Measurements from ENCODE around the gene UACA.
A peak's percentile ranks its signal among the peaks of the same experiment; 100 is the strongest.
"Not testable (repeated sequence)": the region's sequence is repeated elsewhere in the genome, so short reads cannot be mapped to it uniquely, and the experiment has no call there.

The UACA gene, protein sequence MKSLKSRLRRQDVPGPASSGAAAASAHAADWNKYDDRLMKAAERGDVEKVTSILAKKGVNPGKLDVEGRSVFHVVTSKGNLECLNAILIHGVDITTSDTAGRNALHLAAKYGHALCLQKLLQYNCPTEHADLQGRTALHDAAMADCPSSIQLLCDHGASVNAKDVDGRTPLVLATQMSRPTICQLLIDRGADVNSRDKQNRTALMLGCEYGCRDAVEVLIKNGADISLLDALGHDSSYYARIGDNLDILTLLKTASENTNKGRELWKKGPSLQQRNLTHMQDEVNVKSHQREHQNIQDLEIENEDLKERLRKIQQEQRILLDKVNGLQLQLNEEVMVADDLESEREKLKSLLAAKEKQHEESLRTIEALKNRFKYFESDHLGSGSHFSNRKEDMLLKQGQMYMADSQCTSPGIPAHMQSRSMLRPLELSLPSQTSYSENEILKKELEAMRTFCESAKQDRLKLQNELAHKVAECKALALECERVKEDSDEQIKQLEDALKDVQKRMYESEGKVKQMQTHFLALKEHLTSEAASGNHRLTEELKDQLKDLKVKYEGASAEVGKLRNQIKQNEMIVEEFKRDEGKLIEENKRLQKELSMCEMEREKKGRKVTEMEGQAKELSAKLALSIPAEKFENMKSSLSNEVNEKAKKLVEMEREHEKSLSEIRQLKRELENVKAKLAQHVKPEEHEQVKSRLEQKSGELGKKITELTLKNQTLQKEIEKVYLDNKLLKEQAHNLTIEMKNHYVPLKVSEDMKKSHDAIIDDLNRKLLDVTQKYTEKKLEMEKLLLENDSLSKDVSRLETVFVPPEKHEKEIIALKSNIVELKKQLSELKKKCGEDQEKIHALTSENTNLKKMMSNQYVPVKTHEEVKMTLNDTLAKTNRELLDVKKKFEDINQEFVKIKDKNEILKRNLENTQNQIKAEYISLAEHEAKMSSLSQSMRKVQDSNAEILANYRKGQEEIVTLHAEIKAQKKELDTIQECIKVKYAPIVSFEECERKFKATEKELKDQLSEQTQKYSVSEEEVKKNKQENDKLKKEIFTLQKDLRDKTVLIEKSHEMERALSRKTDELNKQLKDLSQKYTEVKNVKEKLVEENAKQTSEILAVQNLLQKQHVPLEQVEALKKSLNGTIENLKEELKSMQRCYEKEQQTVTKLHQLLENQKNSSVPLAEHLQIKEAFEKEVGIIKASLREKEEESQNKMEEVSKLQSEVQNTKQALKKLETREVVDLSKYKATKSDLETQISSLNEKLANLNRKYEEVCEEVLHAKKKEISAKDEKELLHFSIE (N-terminal part only)

DNA sequence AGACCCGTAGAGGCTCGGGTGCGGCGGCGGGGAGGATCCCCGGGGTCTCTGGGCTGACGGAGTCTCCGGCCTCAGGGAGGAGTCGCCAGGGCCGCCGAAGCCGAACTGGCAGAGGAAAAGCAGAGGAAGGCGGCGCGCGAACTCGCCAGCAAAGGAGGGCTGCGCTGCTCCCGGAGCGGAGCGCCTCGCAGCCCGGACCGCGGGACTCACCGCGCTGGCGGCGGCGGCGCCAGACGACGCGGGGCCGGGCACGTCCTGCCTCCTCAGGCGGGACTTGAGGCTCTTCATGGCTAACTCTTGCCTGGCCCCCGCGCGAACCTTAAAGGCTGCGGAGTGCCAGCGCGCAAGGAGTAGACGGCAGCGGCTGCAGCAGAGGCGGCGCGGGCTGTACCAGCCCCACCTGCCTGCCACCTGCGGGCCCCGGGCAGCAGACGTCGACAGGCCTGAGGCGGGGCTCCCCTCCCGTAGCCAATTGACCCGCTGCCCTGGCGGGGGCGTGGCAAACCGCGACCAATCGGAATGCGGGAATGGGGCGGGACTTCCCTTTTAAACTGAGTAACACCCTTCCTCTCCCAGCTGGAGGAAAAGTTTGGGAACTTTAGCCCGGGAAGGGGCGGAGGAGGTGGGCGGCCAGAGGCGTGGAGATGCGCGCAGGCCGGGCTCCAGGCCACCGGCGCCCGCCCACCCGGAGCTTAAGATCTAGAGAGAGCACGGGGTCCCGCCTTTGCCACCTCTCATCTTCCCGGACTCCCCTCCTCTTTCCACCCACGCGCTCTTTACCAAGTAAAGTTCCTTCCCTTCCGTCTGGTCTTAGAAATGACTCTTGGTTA is at the start of gene UACA:
Gene UACA, minus strand, starts transcription at position 439 of the 830 bp plus-strand sequence. Its CDS starts 151 bp downstream, at position 288.
- DNase-seq, result peak; percentile 88

DNA sequence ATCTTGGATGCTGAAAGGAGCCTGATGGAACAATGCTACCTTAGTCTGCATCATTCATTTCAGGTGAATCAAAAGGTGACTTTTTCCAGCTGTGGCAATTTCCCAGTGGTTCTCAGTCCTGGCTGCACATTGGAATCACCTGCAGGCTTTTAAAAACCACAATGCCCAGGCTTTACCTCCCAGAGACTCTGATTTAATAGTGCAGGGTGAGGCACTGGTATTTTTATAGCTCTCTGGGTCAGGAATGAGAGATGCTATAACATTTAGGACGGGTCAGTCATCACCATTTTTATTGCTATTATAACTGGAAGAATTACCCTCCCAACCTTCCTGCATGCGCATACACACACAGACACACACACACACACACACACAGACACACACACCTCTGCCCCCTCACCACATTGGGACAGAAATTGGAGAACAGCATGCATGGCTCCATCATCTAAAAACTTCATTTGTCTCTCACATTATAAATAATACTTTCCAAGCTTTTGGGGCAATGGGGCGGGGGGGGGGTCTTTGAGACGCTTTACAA is 49.5 kb upstream of the UACA start:
- DNase-seq, result no peak

DNA sequence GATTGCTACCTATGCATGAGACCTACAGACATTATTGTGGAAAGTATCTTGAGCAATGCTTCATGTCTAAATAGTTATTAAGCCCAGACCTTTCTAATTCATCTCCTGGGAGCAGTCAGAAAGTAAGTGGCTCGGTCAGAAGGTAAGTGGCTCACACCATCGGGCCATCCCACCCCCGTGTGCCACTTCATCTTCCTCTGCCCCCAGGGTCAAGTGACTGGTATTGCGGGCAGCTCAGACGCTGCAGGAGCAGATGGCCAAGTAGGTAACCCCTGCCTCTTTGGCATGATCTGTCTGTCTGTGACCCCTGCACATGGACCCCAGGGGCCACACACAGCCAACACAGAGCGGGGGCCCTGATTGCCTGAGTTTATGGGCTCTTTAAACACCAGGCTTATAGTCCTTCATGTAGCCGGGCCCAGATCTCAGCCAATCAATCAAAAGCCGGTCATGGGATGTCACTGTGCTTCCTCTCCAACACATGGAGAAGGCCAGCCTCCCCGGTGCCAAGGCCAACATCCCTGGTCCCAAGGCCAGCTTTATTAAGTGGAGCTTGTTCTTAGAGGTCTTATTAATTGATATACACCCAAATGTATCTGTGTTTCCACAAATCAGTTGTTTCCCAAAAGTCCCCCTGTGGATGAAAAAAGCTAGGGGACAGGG is 47.7 kb upstream of the UACA start:
- DNase-seq, result no peak

DNA sequence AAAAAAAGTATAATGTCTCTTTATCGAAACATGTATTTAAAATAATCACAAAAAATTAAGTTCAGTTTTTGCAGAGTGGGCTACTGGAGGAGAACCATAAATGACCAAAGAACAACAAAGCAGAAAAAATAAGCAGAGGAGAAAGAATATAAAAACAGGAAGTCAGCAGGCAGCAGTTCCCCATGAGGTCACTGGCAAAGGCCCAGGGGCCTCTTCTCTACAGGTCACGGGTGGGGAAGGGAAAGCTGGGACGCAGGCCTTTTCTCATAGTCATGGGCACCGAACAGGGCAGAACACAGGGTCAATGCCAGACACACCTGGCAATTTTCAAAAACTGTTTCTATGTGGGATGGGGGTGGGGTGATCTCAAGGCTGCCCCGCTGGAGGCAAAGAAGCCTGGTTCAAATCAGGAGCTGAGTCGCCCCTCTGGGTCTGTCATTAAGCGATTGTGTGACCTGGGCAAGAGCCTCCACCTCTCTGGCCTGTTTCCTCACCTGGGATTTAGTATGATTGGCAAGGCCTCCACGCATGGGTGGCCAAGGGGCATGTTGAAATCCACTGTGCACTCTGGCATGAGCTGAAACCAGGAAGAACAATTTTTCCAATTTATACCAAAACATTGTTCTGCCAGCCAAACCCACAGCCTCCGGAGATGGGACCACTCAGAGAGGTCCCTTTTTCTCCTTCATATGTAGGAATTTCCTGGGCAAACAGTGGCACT is 43.8 kb upstream of the UACA start:
- DNase-seq, result no peak

DNA sequence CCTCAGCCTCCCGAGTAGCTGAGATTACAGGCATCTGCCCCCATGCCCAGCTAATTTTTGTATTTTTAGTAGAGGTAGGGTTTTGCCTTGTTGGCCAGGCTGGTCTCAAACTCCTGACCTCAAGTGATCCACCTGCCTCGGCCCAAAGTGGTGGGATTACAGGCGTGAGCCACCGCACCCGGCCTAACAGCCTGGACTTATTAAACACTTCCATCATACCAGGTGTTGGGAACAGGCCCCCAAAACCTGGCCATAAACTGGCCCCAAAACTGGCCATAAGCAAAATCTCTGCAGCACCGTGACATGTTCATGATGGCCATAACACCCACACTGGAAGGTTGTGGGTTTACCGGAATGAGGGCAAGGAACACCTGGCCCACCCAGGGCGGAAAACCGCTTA is 41.0 kb upstream of the UACA start:
- not testable (repeated sequence) for DNase-seq

DNA sequence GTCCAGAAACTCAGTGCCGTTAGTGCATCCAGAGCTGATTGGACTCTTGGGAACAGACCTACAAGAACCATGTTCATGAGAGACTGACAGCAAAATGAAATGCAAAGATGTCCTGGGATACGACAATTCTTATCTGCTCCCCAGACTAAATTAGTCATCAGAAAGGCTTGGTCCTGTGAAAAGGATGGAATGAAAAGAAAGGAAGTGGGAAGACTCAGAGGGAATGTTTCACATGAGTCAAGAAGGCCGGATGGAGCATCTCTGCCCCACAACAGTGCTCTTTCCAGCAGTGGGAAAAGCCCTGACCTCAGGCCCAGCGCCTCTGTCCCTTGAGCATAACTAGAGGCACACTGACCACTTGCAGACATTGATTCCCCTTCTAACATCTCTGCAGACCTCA is 39.3 kb upstream of the UACA start:
- DNase-seq, result no peak

DNA sequence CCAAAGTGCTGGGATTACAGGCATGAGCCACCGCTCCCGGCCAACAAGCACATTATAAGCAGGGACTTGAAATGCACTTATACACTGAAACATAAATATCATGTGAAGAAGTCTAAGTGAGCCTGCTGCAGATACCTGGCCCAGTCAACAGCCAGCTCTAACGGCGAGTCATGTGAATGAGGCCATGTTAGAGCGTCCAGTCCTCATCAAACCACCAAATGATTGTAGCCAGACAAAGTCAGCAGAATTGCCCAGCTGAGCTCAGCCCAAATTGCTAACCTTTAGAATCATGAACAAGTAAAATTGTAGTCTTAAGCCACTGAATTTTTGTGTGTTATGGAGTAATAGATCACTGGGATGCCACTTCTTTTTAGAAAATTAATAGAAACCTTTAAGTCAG is 37.8 kb upstream of the UACA start:
- DNase-seq, result no peak

DNA sequence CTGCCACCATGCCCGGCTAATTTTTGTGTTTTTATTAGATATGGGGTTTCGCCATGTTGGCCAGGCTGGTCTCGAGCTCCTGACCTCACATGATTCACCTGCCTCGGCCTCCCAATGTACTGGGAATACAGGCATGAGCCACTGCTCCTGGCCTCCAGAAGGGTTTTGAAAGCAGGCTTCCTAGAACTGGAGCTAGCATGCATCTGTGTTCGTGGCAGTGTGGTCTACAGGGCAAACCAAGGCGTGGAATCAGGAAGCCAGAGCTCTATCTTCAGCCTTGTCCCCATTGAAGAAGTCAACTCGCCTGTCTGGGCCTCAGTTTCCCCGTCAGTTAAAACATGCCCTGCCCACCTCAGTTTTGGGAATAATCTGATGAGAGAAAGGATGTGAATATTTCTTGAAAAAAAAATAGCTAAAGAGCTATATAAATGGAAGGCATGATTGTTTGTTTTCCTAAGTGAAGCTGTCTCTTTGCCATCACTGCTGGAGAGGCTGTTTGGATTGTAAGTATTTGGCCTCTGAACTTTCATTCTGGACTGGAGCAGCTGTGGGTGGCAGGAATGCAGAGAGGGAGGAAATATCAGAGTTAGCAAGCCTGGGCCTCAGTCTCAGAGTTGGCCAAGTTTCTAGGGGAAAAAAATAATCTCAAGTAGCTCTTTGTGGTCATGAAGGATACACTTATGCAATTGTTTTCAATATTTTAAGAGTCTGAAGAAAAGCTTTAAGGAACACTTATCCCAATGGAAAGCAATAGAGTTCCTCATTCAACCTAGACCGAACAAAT is 36.5 kb upstream of the UACA start:
- no peak for DNase-seq

DNA sequence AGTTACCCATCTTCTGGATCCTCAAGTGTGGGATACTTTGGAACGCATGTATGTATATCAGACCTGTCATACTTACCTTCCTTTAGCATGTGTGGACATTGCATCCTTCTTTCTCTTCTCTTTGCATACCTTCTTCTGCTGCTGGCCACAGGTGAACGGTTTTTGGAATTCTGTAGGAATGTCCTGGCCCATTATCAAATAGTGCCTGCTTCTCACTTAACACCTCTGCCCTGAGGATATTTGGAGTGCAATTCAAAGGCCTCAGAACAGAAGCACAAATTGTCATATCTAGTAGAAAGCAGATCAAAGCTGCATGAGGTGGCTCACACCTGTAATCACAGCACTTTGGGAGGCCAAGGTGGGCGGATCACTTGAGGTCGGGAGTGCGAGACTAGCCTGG is 34.1 kb upstream of the UACA start:
- DNase-seq, result no peak

DNA sequence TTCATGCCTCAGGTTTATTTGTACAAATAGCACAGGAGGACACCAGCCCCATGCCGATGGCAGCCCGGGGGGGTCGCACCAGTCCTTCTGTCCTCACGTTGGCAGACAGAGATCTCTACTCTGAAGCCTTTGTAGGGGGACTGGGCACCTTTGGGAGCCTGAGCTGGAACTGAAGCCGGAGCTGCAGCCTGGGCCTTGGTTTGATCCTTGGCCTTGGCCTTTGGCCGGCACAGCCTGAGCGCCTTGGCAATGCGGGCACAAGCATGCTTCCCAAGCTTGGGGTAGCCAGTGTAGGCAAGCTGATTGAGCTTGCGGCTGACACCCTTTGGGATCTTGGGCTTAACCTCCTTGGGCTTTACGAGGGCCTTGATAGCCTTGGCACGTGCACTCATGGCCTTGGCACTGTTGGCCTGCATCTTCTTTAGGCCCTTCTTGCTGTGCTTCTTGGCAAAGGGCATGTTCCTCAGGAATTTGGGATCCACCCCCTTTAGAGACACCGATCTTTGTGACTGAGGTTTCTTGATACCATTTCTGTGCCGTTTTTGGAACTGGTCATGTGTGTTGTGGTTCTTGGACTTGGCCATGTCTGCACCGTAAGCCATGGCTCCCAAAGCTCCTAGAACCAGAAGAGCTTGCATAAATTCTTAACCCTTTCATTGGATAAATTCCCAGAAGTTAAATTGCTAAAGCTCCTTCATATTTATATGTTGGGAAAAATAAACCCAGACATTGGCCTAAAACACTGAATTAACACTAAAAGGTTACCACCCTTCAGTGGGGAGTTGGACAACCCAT is 33.4 kb upstream of the UACA start:
- DNase-seq, result no peak

DNA sequence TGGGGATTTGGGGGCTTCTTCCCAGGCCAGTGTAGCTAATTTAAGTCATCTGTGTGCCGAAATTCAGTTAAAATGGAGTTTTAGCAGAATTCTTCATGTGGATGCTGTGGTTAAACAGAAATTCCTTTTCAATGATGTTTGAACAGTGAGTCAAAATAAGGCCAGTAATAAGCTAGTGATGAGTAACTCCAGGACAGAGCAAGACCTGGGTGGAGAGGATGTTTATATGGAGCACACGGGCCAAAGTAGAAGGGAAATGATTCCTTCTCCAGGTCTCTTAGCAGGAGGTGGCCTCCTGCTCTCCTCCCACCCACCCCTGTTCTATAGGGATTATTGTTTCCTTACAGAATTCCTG is 31.9 kb upstream of the UACA start:
- no peak for DNase-seq

DNA sequence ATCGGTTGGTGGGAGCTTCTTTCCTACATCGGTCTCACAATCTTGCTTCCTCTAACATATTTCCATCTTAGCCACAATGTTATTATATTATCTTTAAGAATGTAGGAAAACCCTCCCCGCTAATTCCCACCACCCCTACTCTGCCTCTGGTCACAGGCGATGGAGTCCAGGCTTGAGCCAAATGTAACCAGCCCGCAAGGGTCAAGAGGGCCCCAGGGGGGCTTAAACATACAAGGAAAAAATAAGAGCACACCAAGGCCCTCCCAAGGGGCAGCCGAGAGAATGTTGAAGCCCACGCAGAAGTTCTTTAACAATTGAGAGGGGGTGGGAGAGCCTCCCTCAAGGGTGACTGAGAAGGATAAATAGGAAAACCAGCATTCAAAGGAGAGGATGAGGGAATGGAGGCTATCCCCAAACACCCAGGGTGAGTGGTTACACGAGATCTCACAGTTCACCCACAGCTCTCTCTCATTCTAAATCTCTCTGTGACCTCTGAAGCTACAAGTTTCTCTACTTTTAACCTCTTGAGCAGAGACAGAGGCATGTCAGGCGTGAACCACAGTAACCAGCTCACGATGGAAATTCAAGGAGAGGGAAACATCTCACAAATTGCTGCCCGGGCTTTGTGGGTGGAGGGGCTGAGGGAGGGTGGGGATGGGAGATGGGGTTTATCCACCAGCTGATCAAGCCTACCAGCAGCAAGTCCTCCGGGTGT is 31.4 kb upstream of the UACA start:
- no peak for DNase-seq

DNA sequence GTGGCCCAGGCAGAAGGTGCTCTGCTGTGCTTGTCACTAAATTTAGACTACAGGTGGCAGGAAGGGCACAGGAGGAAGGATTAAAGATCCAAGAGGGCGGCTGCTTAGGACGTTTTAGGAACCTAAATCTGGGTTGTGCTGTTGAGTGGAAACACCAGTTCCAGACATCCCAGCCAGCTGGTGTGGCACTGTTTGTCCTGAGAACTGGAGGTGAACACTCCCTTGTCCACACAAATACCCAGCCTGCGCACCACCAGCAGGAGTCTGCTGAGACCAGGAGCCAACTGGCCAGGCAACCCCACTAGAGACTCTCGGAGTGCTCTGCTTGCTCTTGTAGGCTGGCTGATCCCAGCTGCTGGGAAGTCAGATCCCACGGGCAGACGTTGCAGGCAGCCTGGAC is 30.3 kb upstream of the UACA start:
- no peak for DNase-seq

DNA sequence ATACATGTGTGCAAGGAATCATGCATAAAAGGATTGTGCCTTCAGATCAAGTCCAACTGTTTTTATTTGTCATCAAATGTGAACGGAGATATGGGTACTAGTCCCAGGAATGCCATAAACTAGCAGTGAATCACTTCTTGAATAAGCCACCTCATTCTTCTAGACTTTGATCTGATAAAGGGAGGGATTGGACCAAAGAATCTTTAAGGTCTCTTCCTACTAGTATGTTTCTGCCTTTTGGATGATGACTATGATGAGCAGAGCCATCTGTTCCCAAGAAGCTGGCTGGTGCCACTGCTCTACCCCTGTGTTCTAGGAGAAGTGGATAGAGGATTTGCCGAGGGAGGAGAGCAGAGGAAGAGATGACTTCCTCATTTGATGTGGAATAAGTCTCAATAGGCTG is 28.8 kb upstream of the UACA start:
- DNase-seq, result no peak

DNA sequence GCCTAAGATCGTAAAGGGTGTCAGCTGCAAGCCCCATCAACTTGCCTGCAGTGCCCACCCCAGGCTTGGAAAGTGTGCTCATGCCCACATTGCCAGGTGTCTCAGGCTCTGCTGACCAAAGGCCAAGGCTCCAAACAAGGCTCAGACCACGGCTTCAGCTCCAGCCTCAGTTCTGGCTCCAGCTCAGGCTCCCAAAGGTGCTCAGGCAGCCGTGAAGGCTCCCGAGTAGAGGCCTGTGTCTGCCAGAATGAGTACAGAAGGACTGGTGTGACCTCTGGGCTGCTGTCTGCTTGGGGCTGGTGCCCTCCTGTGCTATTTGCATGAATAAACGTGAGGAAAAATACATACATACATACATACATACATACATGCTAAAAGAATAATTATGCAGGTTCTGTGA is 27.9 kb upstream of the UACA start:
- no peak for DNase-seq

DNA sequence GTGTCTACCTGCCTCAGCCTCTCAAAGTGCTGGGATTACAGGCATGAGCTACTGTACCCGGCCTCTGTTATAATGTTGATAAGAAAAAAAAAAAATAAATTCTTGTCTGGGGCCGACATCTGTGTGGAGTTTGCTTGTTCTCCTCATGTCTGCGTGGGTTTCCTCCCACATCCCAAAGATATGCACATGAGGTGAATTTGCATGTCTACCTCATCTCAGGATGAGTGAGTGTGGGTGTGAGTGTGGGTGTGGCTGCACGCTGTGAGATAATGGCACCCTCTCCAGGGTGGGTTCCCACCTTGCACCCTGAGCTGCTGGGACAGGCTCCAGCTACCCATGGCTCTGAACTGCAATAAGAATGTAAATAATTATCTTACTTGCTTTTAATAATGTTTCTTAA is 25.9 kb upstream of the UACA start:
- no peak for DNase-seq

DNA sequence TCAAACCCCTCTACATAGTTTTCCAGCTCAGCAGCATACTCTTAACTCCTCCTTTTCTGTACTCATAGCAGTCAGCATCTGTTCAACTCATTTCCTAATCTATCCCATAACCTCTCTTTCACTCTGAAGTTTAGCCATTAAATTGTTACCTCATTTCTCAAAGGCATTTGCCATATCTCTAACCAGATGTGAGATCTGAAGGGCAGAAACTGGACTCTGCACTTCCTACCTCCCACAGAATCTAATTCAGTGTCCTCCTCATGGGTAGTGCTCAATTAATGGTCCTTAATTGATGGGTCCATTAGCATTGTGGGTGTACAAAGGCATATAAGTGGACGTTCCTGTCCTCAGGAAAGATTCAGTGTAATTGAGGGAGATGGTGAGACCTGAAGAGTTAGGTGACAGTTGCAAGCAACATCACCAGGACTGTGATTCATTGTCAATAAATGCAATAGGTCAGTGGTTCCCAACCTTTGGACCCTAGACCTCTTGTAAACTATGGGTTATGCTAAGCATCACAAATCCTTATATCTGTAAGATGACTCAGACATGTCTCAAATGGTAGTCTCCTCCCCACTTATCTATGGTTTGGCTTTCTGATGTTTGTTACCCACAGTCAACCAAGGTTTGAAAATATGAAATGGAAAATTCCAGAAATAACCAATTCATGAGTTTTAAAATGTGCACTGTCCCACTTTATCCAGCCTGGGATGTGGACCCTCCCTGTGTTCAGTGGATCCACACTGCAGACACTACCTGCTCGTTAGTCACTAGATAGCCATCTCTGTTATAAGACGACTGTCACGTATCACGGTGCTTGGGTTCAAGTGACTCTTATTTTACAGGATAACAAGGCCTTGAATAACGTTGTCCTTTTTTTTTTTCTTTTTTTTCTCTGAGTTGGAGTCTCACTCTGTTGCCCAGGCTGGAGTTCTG is 25.0 kb upstream of the UACA start:
- DNase-seq, result no peak
